ENCODE results near the gene CHST3. TPM values are rescaled to one million over a fixed set of nuclear protein-coding genes. Genes with fewer than 3 reads are reported as not detected.
A peak's percentile ranks its signal among the peaks of the same experiment; 100 is the strongest.

CHST3 gene
- total RNA-seq, 6 donors from 2014 or later: 5.4 to 15.0 (median 8.4) TPM

GRCh38 chr10:71957546-71958275, 6.5 kb upstream of the CHST3 start:
- Histone ChIP-seq H3K9me3 (peaks cover 0 to 16% (median 3%) of the 10 kb centered on the region in 4 donors), H3K27ac (no peak overlapping the region), H3K27me3 (no peaks in the 10 kb centered on the region), H3K36me3 (no peaks in the 10 kb centered on the region), H3K4me1 (peaks cover 0 to 7% (median 0%) of the 10 kb centered on the region in 4 donors), H3K4me3 (no peak overlapping the region)
- WGBS, 2 donors: 66 to 76% methylated on average over 9 of the region's 9 CpGs
- DNase-seq: no peak
- TF ChIP-seq EP300 (IDR thresholded peaks at IDR 0.05): no peak
- TF ChIP-seq POLR2AphosphoS5 (IDR thresholded peaks at IDR 0.05): no peak
- no peak for TF ChIP-seq POLR2A (IDR thresholded peaks at IDR 0.05)
- no peak for TF ChIP-seq CTCF (IDR thresholded peaks at IDR 0.05)
- no peak for ATAC-seq (ENCODE audit: low FRiP score in 2 of 2)

- Histone ChIP-seq H3K4me3 (no peak overlapping the region), H3K27me3 (peaks cover 0 to 11% (median 1%) of the 10 kb centered on the region in 4 donors), H3K4me1 (peaks cover under 1 to 18% (median 7%) of the 10 kb centered on the region in 4 donors), H3K27ac (no peak overlapping the region), H3K36me3 (no peaks in the 10 kb centered on the region), H3K9me3 (peaks cover 0 to 14% (median 3%) of the 10 kb centered on the region in 4 donors)
- WGBS, 2 donors: 79 to 81% methylated on average over 3 of the region's 3 CpGs
- TF ChIP-seq POLR2A (IDR thresholded peaks at IDR 0.05): no peak
- TF ChIP-seq EP300 (IDR thresholded peaks at IDR 0.05): no peak
- no peak for TF ChIP-seq CTCF (IDR thresholded peaks at IDR 0.05)
- TF ChIP-seq POLR2AphosphoS5 (IDR thresholded peaks at IDR 0.05): no peak
- DNase-seq (no peak), ATAC-seq (ENCODE audit: low FRiP score in 2 of 2) (no peak)
Measured at GRCh38 chr10:71959526-71959925, 4.7 kb upstream of the CHST3 start.

- 90 to 94% methylated on average over 9 to 10 of the region's 10 CpGs for WGBS, 2 donors
- peaks cover 9 to 30% (median 10%) of the 10 kb centered on the region in 4 donors for H3K4me1 ChIP-seq
- DNase-seq (no peak), ATAC-seq (ENCODE audit: low FRiP score in 2 of 2) (no peak)
- H3K36me3 ChIP-seq: no peaks in the 10 kb centered on the region
- no peak overlapping the region for H3K4me3 ChIP-seq
- no peaks in the 10 kb centered on the region for H3K9me3 ChIP-seq
- H3K27me3 ChIP-seq: peaks cover 0 to 16% (median 4%) of the 10 kb centered on the region in 4 donors
- TF ChIP-seq POLR2A (IDR thresholded peaks at IDR 0.05) (no peak), EP300 (IDR thresholded peaks at IDR 0.05) (no peak), CTCF (IDR thresholded peaks at IDR 0.05) (no peak), POLR2AphosphoS5 (IDR thresholded peaks at IDR 0.05) (no peak)
- H3K27ac ChIP-seq: no peak overlapping the region
Measured at GRCh38 chr10:71961831-71962230, 2.4 kb upstream of the CHST3 start.

- peaks cover 9 to 34% (median 11%) of the 10 kb centered on the region in 4 donors for H3K4me1 ChIP-seq
- no peaks in the 10 kb centered on the region for H3K9me3 ChIP-seq
- WGBS, 2 donors: 87 to 91% methylated on average over 6 of the region's 6 CpGs
- peak overlapping the region; percentile 86 to 97 (median 92) for H3K27ac ChIP-seq
- no peak for ATAC-seq (ENCODE audit: low FRiP score in 2 of 2)
- no peaks in the 10 kb centered on the region for H3K36me3 ChIP-seq
- H3K27me3 ChIP-seq: peaks cover 0 to 16% (median 4%) of the 10 kb centered on the region in 4 donors
- TF ChIP-seq POLR2AphosphoS5 (IDR thresholded peaks at IDR 0.05) (no peak), EP300 (IDR thresholded peaks at IDR 0.05) (no peak), CTCF (IDR thresholded peaks at IDR 0.05) (no peak), POLR2A (IDR thresholded peaks at IDR 0.05) (no peak)
- H3K4me3 ChIP-seq: no peak overlapping the region
- DNase-seq: no peak
Measured at GRCh38 chr10:71962901-71963300, 1.3 kb upstream of the CHST3 start.
